ENCODE data around the gene RAVER2.
"Not testable (repeated sequence)": the region's sequence is repeated elsewhere in the genome, so short reads cannot be mapped to it uniquely, and the experiment has no call there.

Gene RAVER2

GRCh38 chr1:64758233-64758632 lies 13.4 kb downstream of the RAVER2 start:
- no peak for DNase-seq (ENCODE audit: low read depth)
- TF ChIP-seq CTCF (conservative IDR thresholded peaks at IDR 0.05; ENCODE audit: low read length): no peak
- H3K4me3 ChIP-seq (ENCODE audit: low read length): no peak overlapping the region

- DNase-seq (ENCODE audit: low read depth): no peak
- TF ChIP-seq CTCF (conservative IDR thresholded peaks at IDR 0.05; ENCODE audit: low read length): no peak
Measured at GRCh38 chr1:64759968-64760367, 15.1 kb downstream of the RAVER2 start.

GRCh38 chr1:64765012-64765411 lies 20.1 kb downstream of the RAVER2 start:
- no peak for TF ChIP-seq CTCF (conservative IDR thresholded peaks at IDR 0.05; ENCODE audit: low read length)
- DNase-seq (ENCODE audit: low read depth): no peak
- no peak overlapping the region for H3K4me3 ChIP-seq (ENCODE audit: low read length)

More at GRCh38 chr1:64759968-64760367, 15.1 kb downstream of the RAVER2 start:
- no peak overlapping the region for H3K4me3 ChIP-seq (ENCODE audit: low read length)

- no peak overlapping the region for H3K4me3 ChIP-seq (ENCODE audit: low read length)
- TF ChIP-seq CTCF (conservative IDR thresholded peaks at IDR 0.05; ENCODE audit: low read length): no peak
- no peak for DNase-seq (ENCODE audit: low read depth)
Measured at GRCh38 chr1:64765826-64766225, 21.0 kb downstream of the RAVER2 start.

- H3K4me3 ChIP-seq (ENCODE audit: low read length): no peak overlapping the region
- TF ChIP-seq CTCF (conservative IDR thresholded peaks at IDR 0.05; ENCODE audit: low read length): no peak
- no peak for DNase-seq (ENCODE audit: low read depth)
Measured at GRCh38 chr1:64766429-64766828, 21.6 kb downstream of the RAVER2 start.

- DNase-seq (ENCODE audit: low read depth): no peak
- TF ChIP-seq CTCF (conservative IDR thresholded peaks at IDR 0.05; ENCODE audit: low read length): no peak
- H3K4me3 ChIP-seq (ENCODE audit: low read length): no peak overlapping the region
Measured at GRCh38 chr1:64769482-64769881, 24.6 kb downstream of the RAVER2 start.

GRCh38 chr1:64769971-64770370 lies 25.1 kb downstream of the RAVER2 start:
- H3K4me3 ChIP-seq (ENCODE audit: low read length): no peak overlapping the region
- DNase-seq (ENCODE audit: low read depth): no peak
- no peak for TF ChIP-seq CTCF (conservative IDR thresholded peaks at IDR 0.05; ENCODE audit: low read length)

- H3K4me3 ChIP-seq (ENCODE audit: low read length); DNase-seq (ENCODE audit: low read depth): not testable (repeated sequence)
Measured at GRCh38 chr1:64773306-64773705, 28.4 kb downstream of the RAVER2 start.

Data from AG10803 (cell line).